Stomach (tissue), 4 donors: ENCODE results near the gene SULT2B1.

Source experiments
- CTCF ChIP-seq, 7 experiments: fragments of 450-650 bp in 4 of 7; fragments of 200-600 bp in 3 of 7; sonication (generic) in 3 of 7; IDR thresholded peaks; one replicate each; pipeline ENCODE4 v1.5.1; 2016 to 2019; ENCODE audit warnings: antibody characterized with exemption in 7 of 7, control low read depth in 2 of 7, mild to moderate bottlenecking in 1 of 7
- POLR2A ChIP-seq, 4 donors: fragments of 450-650 bp; IDR thresholded peaks; one replicate each; pipeline ENCODE4 v1.6.1; 2016; ENCODE audit warnings: antibody characterized with exemption in 4 of 4, control low read depth in 2 of 4, mild to moderate bottlenecking in 1 of 4, moderate library complexity in 1 of 4
- POLR2AphosphoS5 ChIP-seq, 3 donors: sonication (generic); formaldehyde crosslinking; IDR thresholded peaks; one replicate each; pipeline ENCODE4 v1.6.1; 2016; ENCODE audit warnings: antibody characterized with exemption in 3 of 3

GRCh38 chr19:48568345-48568886 lies 16.4 kb downstream of the SULT2B1 start:
- TF ChIP-seq CTCF (IDR thresholded peaks at IDR 0.05): no peak
- TF ChIP-seq POLR2A (IDR thresholded peaks at IDR 0.05): no peak
- peak in 2 of 3 donors; percentile 66 to 81 for TF ChIP-seq POLR2AphosphoS5 (IDR thresholded peaks at IDR 0.05)
